Fibroblast of the aortic adventitia (primary cell): ENCODE measurements around the gene ARSG. TPM values are rescaled to one million over a fixed set of nuclear protein-coding genes. Genes with fewer than 3 reads are reported as not detected.

Experiments
- DNase-seq: peaks from one replicate; pipeline ENCODE4 v3.0.0-alpha.2; 2010; ENCODE audit warnings: low read depth
- H3K4me3 ChIP-seq: 2 replicates; pipeline ENCODE4 v1.5.1; 2011; ENCODE audit warnings: low read depth, mild to moderate bottlenecking, control low read depth, low read length, moderate library complexity
- total RNA-seq: library from RNA; depleted of rRNA; stranded (reverse); fragments of >200 nt; gene quantifications from 2 replicates; pipeline ENCODE4 v1.2.3, GENCODE V29; 2012; ENCODE audit warnings: low replicate concordance
- TF ChIP-seq, protein P1 (sequence below): IDR thresholded peaks from 2 replicates; pipeline ENCODE4 v1.5.1; 2011; ENCODE audit warnings: mild to moderate bottlenecking, low read length, control low read depth, inconsistent platforms; ENCODE audit not compliant: insufficient read depth

Gene ARSG
- total RNA-seq, 1 donor, result 2.7 TPM

GRCh38 chr17:68383443-68384321 lies 92.4 kb downstream of the ARSG start:
- no peak overlapping the region for H3K4me3 ChIP-seq

DNA sequence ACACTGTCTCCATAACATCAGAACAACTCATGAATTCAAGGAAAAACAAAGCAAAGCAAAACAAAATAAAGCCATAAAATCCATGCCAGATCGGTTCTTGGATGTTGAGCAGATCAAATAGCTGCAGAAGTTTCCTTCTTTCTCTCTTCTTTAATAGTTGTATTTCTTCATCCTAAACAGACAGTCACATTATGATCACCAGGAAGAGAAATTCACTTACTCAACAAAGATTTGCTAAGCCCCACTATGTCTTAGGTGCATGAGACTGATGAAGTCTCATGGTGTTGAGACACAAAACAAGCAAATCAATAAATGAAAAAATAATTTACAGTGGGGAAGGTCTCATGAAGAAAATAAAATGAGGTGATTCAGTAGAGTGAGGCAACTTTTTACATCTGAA lies 93.2 kb downstream of the ARSG start:
- no peak for DNase-seq
- TF ChIP-seq, protein P1, sequence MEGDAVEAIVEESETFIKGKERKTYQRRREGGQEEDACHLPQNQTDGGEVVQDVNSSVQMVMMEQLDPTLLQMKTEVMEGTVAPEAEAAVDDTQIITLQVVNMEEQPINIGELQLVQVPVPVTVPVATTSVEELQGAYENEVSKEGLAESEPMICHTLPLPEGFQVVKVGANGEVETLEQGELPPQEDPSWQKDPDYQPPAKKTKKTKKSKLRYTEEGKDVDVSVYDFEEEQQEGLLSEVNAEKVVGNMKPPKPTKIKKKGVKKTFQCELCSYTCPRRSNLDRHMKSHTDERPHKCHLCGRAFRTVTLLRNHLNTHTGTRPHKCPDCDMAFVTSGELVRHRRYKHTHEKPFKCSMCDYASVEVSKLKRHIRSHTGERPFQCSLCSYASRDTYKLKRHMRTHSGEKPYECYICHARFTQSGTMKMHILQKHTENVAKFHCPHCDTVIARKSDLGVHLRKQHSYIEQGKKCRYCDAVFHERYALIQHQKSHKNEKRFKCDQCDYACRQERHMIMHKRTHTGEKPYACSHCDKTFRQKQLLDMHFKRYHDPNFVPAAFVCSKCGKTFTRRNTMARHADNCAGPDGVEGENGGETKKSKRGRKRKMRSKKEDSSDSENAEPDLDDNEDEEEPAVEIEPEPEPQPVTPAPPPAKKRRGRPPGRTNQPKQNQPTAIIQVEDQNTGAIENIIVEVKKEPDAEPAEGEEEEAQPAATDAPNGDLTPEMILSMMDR, result no peak
- no peak overlapping the region for H3K4me3 ChIP-seq

More at GRCh38 chr17:68383443-68384321, 92.4 kb downstream of the ARSG start:
- TF ChIP-seq, protein P1, result no peak
- peak; percentile 56 for DNase-seq

DNA sequence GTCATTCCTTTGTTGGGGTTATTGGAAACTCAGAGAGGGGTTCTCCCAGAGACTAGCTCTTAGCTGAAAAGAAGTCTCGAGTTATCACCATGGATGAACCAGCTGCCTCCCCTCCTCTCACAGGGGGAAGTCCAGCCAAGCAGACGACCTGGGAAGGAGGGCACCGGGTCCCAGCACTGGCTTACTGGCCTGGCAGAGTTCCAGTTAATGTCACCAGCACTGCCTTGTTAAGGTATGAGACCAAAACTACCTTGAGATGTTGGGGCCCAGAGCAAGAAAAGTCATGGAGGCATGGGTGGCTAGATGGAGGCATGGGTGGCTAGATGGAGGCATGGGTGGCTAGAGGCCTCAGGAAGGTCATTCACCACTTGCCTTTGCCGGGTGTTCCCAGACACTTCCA lies 93.6 kb downstream of the ARSG start:
- no peak for DNase-seq
- H3K4me3 ChIP-seq, result no peak overlapping the region
- TF ChIP-seq, protein P1, result no peak

- no peak overlapping the region for H3K4me3 ChIP-seq
- DNase-seq, result no peak
- TF ChIP-seq, protein P1, result no peak
Measured at GRCh38 chr17:68385490-68386215, 94.4 kb downstream of the ARSG start.

DNA sequence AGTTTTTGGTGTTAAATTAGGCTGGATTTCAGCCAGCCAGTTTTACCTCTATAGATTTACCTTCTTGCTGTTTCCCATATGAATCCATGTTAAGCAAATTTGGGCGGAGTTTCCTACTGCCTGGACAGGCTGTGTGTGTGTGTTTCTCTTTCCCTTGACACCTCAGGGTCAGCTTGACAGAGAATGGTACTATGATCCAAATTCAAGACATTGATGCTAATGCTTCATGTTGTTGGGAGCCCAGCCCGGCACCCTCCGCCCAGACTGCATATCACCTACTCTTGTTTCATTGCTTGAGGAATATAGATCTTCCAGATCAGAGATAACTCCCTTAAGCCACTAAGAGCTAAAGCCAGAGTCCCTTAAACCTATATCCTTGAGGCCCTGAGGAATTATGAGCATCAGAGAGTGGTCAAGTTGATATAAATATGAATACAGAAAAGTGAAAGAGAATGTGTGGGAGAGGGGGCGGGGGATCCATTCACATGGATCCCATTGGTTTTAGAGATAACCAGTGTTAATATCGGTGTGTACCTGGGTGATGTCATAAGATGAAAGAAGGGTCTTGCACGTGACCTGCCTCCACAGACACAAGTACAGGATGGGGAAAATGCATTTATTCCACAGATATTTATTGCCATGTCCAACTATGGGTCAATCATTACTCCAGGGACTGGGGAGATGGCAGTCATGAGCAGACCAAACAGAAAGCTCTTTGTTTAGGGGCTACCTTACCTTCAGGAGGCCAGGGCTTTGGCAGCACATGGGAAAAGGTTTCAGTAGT lies 96.3 kb downstream of the ARSG start:
- TF ChIP-seq, protein P1, result no peak
- no peak overlapping the region for H3K4me3 ChIP-seq
- no peak for DNase-seq

GRCh38 chr17:68389041-68389440 lies 97.7 kb downstream of the ARSG start:
- TF ChIP-seq, protein P1, result no peak
- DNase-seq, result no peak
- no peak overlapping the region for H3K4me3 ChIP-seq
